Uterus (tissue), 2 donors: ENCODE measurements around the gene FJX1.

Source experiments
- CTCF ChIP-seq, 4 experiments: fragments of 200-600 bp in 2 of 4; fragments of 450-650 bp in 2 of 4; sonication (generic) in 2 of 4; IDR thresholded peaks; one replicate each; pipeline ENCODE4 v1.5.1; 2016 to 2019; ENCODE audit warnings: antibody characterized with exemption in 4 of 4, mild to moderate bottlenecking in 2 of 4, moderate library complexity in 1 of 4
- POLR2A ChIP-seq, 2 donors: fragments of 450-650 bp; IDR thresholded peaks; one replicate each; pipeline ENCODE4 v1.6.1; 2016; ENCODE audit warnings: antibody characterized with exemption in 2 of 2, mild to moderate bottlenecking in 1 of 2, moderate library complexity in 1 of 2

DNA sequence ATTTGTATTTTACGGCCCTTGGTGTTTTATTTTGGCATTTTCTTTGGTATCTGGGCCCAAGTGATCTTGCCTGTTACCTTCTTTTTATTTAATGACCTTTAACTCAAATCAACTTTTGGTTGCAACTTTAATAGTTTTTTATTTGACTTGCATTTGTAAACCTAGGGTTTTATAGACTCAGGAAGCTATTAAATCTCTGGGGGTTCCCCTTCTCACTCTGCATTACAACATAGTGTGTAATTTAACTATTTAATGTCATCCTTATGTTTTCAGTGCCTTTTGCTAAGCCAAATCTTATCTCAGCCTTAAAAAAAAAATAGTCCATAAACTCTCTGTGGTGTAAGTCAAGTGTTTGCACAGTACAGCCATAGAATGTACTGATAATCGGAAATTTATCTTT, 3.4 kb downstream of the FJX1 start:
- TF ChIP-seq CTCF (IDR thresholded peaks at IDR 0.05): no peak
- TF ChIP-seq POLR2A (IDR thresholded peaks at IDR 0.05): no peak
